IPS-20b (cell line): ENCODE measurements around the gene SERPINB7.

Experiments used
- H3K27ac ChIP-seq: one replicate; pipeline ENCODE4 v1.5.1; 2013; ENCODE audit warnings: low read length
- H3K27me3 ChIP-seq: 2 replicates; pipeline ENCODE4 v1.6.1; 2013; ENCODE audit warnings: mild to moderate bottlenecking, low read length, inconsistent platforms; ENCODE audit not compliant: insufficient read depth
- H3K36me3 ChIP-seq: 2 replicates; pipeline ENCODE4 v1.6.1; 2013; ENCODE audit warnings: low read depth, mild to moderate bottlenecking, inconsistent platforms, low read length, moderate library complexity; ENCODE audit not compliant: insufficient read depth
- H3K4me1 ChIP-seq: 2 replicates; pipeline ENCODE4 v1.6.1; 2013; ENCODE audit warnings: mild to moderate bottlenecking, control low read depth, inconsistent platforms, low read length, moderate library complexity; ENCODE audit not compliant: insufficient read depth
- H3K4me3 ChIP-seq: 2 replicates; pipeline ENCODE4 v1.5.1; 2013; ENCODE audit warnings: mild to moderate bottlenecking, low read length, inconsistent platforms
- H3K9ac ChIP-seq: 2 replicates; pipeline ENCODE4 v1.6.1; 2013; ENCODE audit warnings: low read depth, mild to moderate bottlenecking, inconsistent platforms, low read length, moderate library complexity
- H3K9me3 ChIP-seq: 2 replicates; pipeline ENCODE4 v1.6.1; 2013; ENCODE audit warnings: mild to moderate bottlenecking, low read depth, low read length, inconsistent platforms; ENCODE audit not compliant: insufficient read depth

SERPINB7 gene

GRCh38 chr18:63828120-63828519 lies 52.9 kb downstream of the SERPINB7 start:
- Histone ChIP-seq H3K9ac (no peak overlapping the region), H3K27ac (no peak overlapping the region), H3K4me3 (no peak overlapping the region), H3K4me1 (no peaks in the 10 kb centered on the region), H3K36me3 (no peaks in the 10 kb centered on the region), H3K9me3 (no peaks in the 10 kb centered on the region), H3K27me3 (no peaks in the 10 kb centered on the region)

DNA sequence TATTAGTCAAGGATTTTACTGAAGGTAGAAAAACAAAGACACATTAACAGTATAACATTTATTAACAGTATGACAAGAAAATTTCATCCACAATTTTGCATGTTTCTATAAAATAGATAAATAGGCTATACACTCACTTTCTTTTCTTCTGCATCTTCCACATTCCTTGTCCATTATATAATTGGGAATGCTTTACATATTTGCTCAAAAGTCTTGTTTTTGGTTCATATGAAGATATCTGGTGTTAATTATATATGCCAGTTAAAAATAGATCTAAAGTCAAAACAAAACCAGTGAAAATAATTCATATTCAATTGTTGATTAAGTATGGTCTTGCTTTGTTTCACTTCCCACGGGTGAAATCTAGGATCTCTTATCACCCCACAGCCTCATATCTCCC lies 53.4 kb downstream of the SERPINB7 start:
- Histone ChIP-seq H3K27ac (no peak overlapping the region), H3K36me3 (no peaks in the 10 kb centered on the region), H3K9ac (no peak overlapping the region), H3K9me3 (no peaks in the 10 kb centered on the region), H3K27me3 (no peaks in the 10 kb centered on the region), H3K4me3 (no peak overlapping the region), H3K4me1 (no peaks in the 10 kb centered on the region)

DNA sequence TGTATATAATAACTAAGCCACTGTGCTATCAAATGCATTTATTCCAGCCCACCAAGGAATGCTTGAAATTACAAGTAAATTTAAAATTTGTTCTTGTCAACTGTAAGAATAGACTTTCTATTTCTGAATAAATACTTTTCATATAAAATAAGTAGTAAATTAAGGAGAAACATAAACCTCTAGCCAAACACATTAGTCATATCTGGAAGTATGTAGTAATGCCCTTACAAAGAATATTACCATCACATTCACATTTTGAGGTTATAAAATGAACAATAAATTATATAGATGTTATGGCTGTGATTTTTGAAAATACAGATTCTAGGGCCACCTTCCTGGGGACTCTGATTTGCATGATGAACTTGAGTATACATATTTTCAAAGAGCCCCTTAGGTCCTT lies 54.7 kb downstream of the SERPINB7 start:
- Histone ChIP-seq H3K9me3 (no peaks in the 10 kb centered on the region), H3K27me3 (no peaks in the 10 kb centered on the region), H3K4me1 (no peaks in the 10 kb centered on the region), H3K27ac (no peak overlapping the region), H3K4me3 (no peak overlapping the region), H3K9ac (no peak overlapping the region), H3K36me3 (no peaks in the 10 kb centered on the region)

DNA sequence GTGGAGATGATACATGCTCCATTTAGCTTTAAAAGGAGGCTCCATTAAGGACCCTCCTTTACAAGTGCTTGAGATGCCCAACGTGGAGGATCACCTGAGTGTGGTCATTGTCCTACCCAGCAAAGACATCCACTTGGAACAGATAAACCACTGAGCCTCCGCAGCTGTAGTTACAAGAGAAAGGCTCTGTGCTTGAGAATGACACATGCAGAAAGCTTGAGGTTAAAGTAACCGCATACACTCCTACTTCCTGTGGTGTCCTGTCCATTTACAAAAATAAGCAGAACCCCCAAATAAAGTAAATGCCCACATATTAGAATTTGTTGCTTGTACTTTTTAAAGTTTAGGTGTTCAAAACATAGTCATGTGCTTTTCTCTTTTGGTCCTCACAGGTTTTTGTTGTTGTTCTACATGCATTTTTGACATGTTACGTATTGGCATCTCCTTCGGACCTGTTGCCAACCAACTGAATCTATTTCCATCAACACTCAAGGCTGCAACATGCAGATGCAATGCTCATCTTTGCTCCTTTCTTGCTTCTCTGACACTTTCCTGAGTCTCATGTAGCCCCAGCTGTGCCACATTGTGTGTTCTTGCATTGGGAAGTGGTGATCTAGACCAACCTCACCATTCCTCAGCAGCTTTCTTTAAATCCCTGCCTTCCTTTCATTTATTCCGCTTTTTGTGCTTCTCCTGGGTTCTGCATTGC lies 56.0 kb downstream of the SERPINB7 start:
- H3K27me3 ChIP-seq = no peaks in the 10 kb centered on the region
- H3K36me3 ChIP-seq = no peaks in the 10 kb centered on the region
- H3K27ac ChIP-seq = no peak overlapping the region
- no peaks in the 10 kb centered on the region for H3K4me1 ChIP-seq
- no peak overlapping the region for H3K4me3 ChIP-seq
- no peaks in the 10 kb centered on the region for H3K9me3 ChIP-seq
- H3K9ac ChIP-seq = no peak overlapping the region

DNA sequence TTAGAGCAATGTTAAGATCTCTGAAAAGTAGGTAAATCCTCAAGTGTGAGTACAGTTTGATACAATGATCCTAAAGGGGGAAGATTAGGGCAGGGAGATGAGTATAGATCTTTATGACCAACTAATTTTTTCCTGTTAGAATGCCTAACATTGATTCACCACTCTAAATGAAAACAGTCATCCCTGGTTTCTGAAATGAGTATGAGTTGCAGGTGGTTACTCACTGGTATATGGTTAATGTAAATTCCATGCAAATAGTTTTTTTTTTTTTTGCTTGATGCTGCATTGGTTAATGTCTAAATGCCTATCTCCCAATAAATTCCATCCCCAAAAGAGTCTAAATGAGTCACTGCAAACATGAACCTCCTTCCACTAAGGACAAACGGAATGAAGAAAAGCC lies 57.3 kb downstream of the SERPINB7 start:
- no peaks in the 10 kb centered on the region for H3K4me1 ChIP-seq
- no peak overlapping the region for H3K4me3 ChIP-seq
- H3K9ac ChIP-seq = no peak overlapping the region
- no peak overlapping the region for H3K27ac ChIP-seq
- no peaks in the 10 kb centered on the region for H3K9me3 ChIP-seq
- H3K27me3 ChIP-seq = no peaks in the 10 kb centered on the region
- no peaks in the 10 kb centered on the region for H3K36me3 ChIP-seq

GRCh38 chr18:63834471-63835113 lies 59.4 kb downstream of the SERPINB7 start:
- Histone ChIP-seq H3K9me3 (no peaks in the 10 kb centered on the region), H3K4me3 (no peak overlapping the region), H3K4me1 (no peaks in the 10 kb centered on the region), H3K27me3 (no peaks in the 10 kb centered on the region), H3K9ac (no peak overlapping the region), H3K36me3 (no peaks in the 10 kb centered on the region), H3K27ac (no peak overlapping the region)

- Histone ChIP-seq H3K27me3 (no peaks in the 10 kb centered on the region), H3K9ac (no peak overlapping the region), H3K4me3 (no peak overlapping the region), H3K27ac (no peak overlapping the region), H3K36me3 (no peaks in the 10 kb centered on the region), H3K9me3 (no peaks in the 10 kb centered on the region), H3K4me1 (no peaks in the 10 kb centered on the region)
These were observed 61.2 kb downstream of the SERPINB7 start for GRCh38 chr18:63836456-63836855.

GRCh38 chr18:63837590-63837989 lies 62.4 kb downstream of the SERPINB7 start:
- no peak overlapping the region for H3K9ac ChIP-seq
- no peaks in the 10 kb centered on the region for H3K36me3 ChIP-seq
- H3K4me1 ChIP-seq = no peaks in the 10 kb centered on the region
- H3K27me3 ChIP-seq = no peaks in the 10 kb centered on the region
- no peak overlapping the region for H3K27ac ChIP-seq
- H3K4me3 ChIP-seq = no peak overlapping the region
- H3K9me3 ChIP-seq = no peaks in the 10 kb centered on the region

GRCh38 chr18:63843008-63843407 lies 67.8 kb downstream of the SERPINB7 start:
- Histone ChIP-seq H3K4me3 (no peak overlapping the region), H3K36me3 (no peaks in the 10 kb centered on the region), H3K4me1 (no peaks in the 10 kb centered on the region), H3K9me3 (no peaks in the 10 kb centered on the region), H3K27ac (no peak overlapping the region), H3K9ac (no peak overlapping the region), H3K27me3 (no peaks in the 10 kb centered on the region)

- no peaks in the 10 kb centered on the region for H3K27me3 ChIP-seq
- H3K9ac ChIP-seq = no peak overlapping the region
- no peaks in the 10 kb centered on the region for H3K4me1 ChIP-seq
- no peak overlapping the region for H3K4me3 ChIP-seq
- no peaks in the 10 kb centered on the region for H3K36me3 ChIP-seq
- H3K27ac ChIP-seq = no peak overlapping the region
- no peaks in the 10 kb centered on the region for H3K9me3 ChIP-seq
These were observed 69.0 kb downstream of the SERPINB7 start for GRCh38 chr18:63844254-63844653.

DNA sequence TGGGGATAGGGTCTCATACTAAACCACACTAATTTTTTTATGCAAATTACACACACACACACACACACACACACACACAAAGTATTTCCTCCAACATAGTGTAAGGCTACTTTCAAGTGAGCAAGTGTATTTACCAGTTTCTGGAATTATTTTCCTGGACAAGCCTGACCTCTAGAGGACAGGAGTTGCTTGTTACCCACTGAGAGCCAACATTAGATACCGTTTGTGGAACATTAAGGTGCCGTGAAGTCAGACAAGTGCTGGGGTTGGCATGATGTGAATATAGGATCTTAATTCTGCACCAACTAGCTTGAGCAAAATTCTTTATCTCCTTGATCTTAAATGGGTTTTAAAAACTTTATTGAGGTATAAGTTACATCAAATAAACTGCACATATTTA lies 72.9 kb downstream of the SERPINB7 start:
- Histone ChIP-seq H3K27me3 (no peaks in the 10 kb centered on the region), H3K4me1 (no peaks in the 10 kb centered on the region), H3K9ac (no peak overlapping the region), H3K27ac (no peak overlapping the region), H3K36me3 (no peaks in the 10 kb centered on the region), H3K9me3 (no peaks in the 10 kb centered on the region), H3K4me3 (no peak overlapping the region)

- Histone ChIP-seq H3K4me1 (no peaks in the 10 kb centered on the region), H3K36me3 (no peaks in the 10 kb centered on the region), H3K9me3 (no peaks in the 10 kb centered on the region), H3K9ac (no peak overlapping the region), H3K27ac (no peak overlapping the region), H3K27me3 (no peaks in the 10 kb centered on the region), H3K4me3 (no peak overlapping the region)
These were observed 74.8 kb downstream of the SERPINB7 start for GRCh38 chr18:63850020-63850419.
